ENCODE results near the gene SLC12A1.

The SLC12A1 gene

GRCh38 chr15:48190932-48191573 lies 15.0 kb upstream of the SLC12A1 start:
- Histone ChIP-seq H3K27me3 (ENCODE audit: control insufficient read depth in 1 of 2, insufficient read depth in 2 of 2, low read length in 2 of 2) (no peaks in the 10 kb centered on the region), H3K27ac (ENCODE audit: low read depth, low read length) (no peak overlapping the region), H3K9ac (ENCODE audit: low read length) (no peak overlapping the region), H3K4me1 (ENCODE audit: insufficient read depth, low read length) (no peaks in the 10 kb centered on the region), H3K4me3 (ENCODE audit: low read depth in 1 of 2, low read length in 2 of 2) (no peak overlapping the region), H3K9me3 (ENCODE audit: low read length) (no peaks in the 10 kb centered on the region), H3K36me3 (ENCODE audit: insufficient read depth, low read length) (no peaks in the 10 kb centered on the region)

DNA sequence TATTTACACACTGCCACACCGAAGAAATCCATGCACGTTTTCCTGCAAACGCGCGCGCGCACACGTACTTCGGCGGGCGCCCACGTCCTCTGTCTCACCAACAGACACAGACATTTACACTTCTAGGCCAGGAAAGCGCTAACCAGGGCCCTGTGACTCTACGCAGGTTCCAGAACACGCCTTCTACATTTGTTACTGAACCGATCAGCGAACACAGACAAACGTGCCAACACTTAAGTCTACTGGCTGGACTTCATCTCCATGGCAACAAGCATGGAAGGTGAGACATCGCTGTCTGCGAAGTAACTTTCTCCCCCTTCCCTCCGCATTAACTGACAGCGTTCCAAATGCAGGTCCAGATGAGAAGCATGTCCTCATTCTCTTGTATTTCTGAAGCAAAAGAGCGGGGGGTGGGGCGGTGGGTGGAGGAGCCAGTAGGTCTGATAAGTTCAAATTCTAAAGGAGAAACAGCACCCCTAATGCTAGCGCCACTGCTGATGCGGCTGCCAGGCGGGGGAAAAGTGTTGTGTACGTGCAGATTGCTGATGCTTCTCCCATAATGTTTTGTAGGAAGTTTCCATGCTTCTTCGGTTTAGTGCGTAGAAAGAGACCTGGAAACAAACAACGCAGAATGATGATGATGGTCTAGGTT lies 14.4 kb upstream of the SLC12A1 start, which contains the start of gene CTXN2:
Gene CTXN2 (plus strand): TSS at position 92 of the 652 bp plus-strand sequence. CDS start 9,636 bp downstream, outside the sequence.
- H3K9me3 ChIP-seq (ENCODE audit: low read length) = no peaks in the 10 kb centered on the region
- H3K4me1 ChIP-seq (ENCODE audit: insufficient read depth, low read length) = no peaks in the 10 kb centered on the region
- H3K9ac ChIP-seq (ENCODE audit: low read length) = no peak within 1 kb of the TSS
- H3K4me3 ChIP-seq (ENCODE audit: low read depth in 1 of 2, low read length in 2 of 2) = no peak within 1 kb of the TSS
- no peaks in the 10 kb centered on the region for H3K36me3 ChIP-seq (ENCODE audit: insufficient read depth, low read length)
- H3K27ac ChIP-seq (ENCODE audit: low read depth, low read length) = no peak within 1 kb of the TSS
- no peaks in the 10 kb centered on the region for H3K27me3 ChIP-seq (ENCODE audit: control insufficient read depth in 1 of 2, insufficient read depth in 2 of 2, low read length in 2 of 2)

GRCh38 chr15:48202068-48202467 lies 4.0 kb upstream of the SLC12A1 start:
- Histone ChIP-seq H3K27ac (ENCODE audit: low read depth, low read length) (no peak overlapping the region), H3K36me3 (ENCODE audit: insufficient read depth, low read length) (no peaks in the 10 kb centered on the region), H3K9ac (ENCODE audit: low read length) (no peak overlapping the region), H3K27me3 (ENCODE audit: control insufficient read depth in 1 of 2, insufficient read depth in 2 of 2, low read length in 2 of 2) (no peaks in the 10 kb centered on the region), H3K4me3 (ENCODE audit: low read depth in 1 of 2, low read length in 2 of 2) (no peak overlapping the region), H3K9me3 (ENCODE audit: low read length) (no peaks in the 10 kb centered on the region), H3K4me1 (ENCODE audit: insufficient read depth, low read length) (no peaks in the 10 kb centered on the region)

GRCh38 chr15:48221261-48221660 lies 15.2 kb downstream of the SLC12A1 start:
- no peaks in the 10 kb centered on the region for H3K36me3 ChIP-seq (ENCODE audit: insufficient read depth, low read length)
- H3K4me3 ChIP-seq (ENCODE audit: low read depth in 1 of 2, low read length in 2 of 2) = no peak overlapping the region
- no peak overlapping the region for H3K9ac ChIP-seq (ENCODE audit: low read length)
- no peaks in the 10 kb centered on the region for H3K27me3 ChIP-seq (ENCODE audit: control insufficient read depth in 1 of 2, insufficient read depth in 2 of 2, low read length in 2 of 2)
- H3K27ac ChIP-seq (ENCODE audit: low read depth, low read length) = no peak overlapping the region
- H3K9me3 ChIP-seq (ENCODE audit: low read length) = no peaks in the 10 kb centered on the region
- H3K4me1 ChIP-seq (ENCODE audit: insufficient read depth, low read length) = no peaks in the 10 kb centered on the region

DNA sequence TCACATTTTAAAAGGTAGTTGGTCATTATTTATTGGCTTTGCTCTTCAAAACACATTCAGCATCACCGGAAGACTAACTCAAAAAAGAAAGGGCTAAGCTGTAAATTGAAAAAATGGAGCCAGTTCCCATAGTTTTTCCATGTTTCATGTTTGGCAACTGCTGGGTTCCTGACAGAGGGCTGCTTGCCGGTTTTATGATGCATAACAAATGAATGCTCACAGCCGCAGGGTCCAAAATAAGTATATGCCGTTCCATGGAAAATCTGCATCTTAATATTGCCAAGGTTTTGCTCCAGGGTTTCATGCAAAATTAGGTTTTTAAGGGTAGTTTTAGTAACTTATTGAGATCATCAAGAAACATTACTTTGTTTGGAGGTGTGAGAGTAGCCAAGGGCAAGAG lies 15.8 kb downstream of the SLC12A1 start:
- Histone ChIP-seq H3K27ac (ENCODE audit: low read depth, low read length) (no peak overlapping the region), H3K9ac (ENCODE audit: low read length) (no peak overlapping the region), H3K4me3 (ENCODE audit: low read depth in 1 of 2, low read length in 2 of 2) (no peak overlapping the region), H3K4me1 (ENCODE audit: insufficient read depth, low read length) (no peaks in the 10 kb centered on the region), H3K27me3 (ENCODE audit: control insufficient read depth in 1 of 2, insufficient read depth in 2 of 2, low read length in 2 of 2) (no peaks in the 10 kb centered on the region), H3K36me3 (ENCODE audit: insufficient read depth, low read length) (no peaks in the 10 kb centered on the region), H3K9me3 (ENCODE audit: low read length) (no peaks in the 10 kb centered on the region)

DNA sequence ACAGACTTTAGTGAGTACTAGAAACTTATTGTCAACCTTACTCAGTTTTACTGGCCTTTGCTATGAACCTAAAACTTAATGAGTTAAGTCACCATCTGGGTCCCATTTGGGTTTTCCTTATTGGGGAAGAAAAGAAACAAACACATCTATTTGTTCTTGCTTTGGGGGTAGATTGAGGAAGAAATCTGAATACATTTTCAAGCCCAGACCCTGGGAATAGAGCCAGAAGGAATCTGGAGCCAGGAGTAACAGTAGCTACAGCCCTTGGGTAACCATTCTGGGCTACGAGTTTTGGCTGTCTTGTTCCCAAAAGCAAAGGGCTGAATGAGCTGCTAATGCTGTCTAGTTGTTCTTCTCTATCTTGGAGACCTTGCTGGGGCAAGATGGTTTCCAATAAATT lies 16.5 kb downstream of the SLC12A1 start:
- H3K27me3 ChIP-seq (ENCODE audit: control insufficient read depth in 1 of 2, insufficient read depth in 2 of 2, low read length in 2 of 2) = no peaks in the 10 kb centered on the region
- no peaks in the 10 kb centered on the region for H3K4me1 ChIP-seq (ENCODE audit: insufficient read depth, low read length)
- no peak overlapping the region for H3K27ac ChIP-seq (ENCODE audit: low read depth, low read length)
- no peak overlapping the region for H3K4me3 ChIP-seq (ENCODE audit: low read depth in 1 of 2, low read length in 2 of 2)
- no peaks in the 10 kb centered on the region for H3K36me3 ChIP-seq (ENCODE audit: insufficient read depth, low read length)
- no peak overlapping the region for H3K9ac ChIP-seq (ENCODE audit: low read length)
- no peaks in the 10 kb centered on the region for H3K9me3 ChIP-seq (ENCODE audit: low read length)

DNA sequence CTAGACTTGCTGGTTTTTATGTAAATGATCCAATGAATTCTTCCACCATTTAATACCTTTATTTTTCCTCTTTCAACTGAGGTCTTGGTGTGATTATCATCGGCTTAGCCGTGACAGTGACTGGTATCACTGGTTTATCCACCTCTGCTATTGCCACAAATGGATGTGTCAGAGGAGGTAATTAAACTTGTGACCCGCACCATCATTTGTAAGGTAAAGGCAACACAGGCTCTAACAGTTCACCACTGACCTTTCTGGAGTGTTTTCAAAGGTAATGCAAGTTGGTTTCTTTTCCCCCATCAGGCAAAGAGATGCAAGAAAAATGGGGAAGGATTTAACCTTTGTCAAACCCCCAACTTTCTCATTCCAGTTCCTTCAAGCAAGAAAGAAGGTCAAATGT lies 19.7 kb downstream of the SLC12A1 start:
- no peak overlapping the region for H3K9ac ChIP-seq (ENCODE audit: low read length)
- H3K9me3 ChIP-seq (ENCODE audit: low read length) = no peaks in the 10 kb centered on the region
- H3K27me3 ChIP-seq (ENCODE audit: control insufficient read depth in 1 of 2, insufficient read depth in 2 of 2, low read length in 2 of 2) = no peaks in the 10 kb centered on the region
- H3K36me3 ChIP-seq (ENCODE audit: insufficient read depth, low read length) = no peaks in the 10 kb centered on the region
- no peak overlapping the region for H3K27ac ChIP-seq (ENCODE audit: low read depth, low read length)
- no peak overlapping the region for H3K4me3 ChIP-seq (ENCODE audit: low read depth in 1 of 2, low read length in 2 of 2)
- H3K4me1 ChIP-seq (ENCODE audit: insufficient read depth, low read length) = no peaks in the 10 kb centered on the region

GRCh38 chr15:48230498-48230897 lies 24.4 kb downstream of the SLC12A1 start:
- no peaks in the 10 kb centered on the region for H3K4me1 ChIP-seq (ENCODE audit: insufficient read depth, low read length)

DNA sequence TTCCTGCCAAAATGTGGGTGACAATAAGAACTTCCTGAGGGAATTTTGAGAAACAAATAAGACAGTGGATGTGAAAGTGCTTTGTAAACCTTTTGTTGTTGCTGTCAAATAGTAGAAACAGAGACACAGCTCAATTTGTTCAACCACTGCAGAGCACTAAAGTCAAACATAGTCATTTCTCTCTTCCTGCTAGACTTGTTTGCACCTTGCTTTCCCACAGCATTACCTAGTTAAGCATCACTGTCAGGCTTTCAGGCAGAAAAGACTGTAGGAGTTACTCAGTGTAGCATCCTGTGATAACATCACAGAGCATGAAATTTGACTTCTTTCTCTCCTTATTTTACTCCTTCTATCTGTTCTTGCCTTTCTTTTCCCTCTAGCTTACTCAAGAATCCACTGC lies 27.1 kb downstream of the SLC12A1 start:
- Histone ChIP-seq H3K9me3 (ENCODE audit: low read length) (no peaks in the 10 kb centered on the region), H3K4me3 (ENCODE audit: low read depth in 1 of 2, low read length in 2 of 2) (no peak overlapping the region), H3K4me1 (ENCODE audit: insufficient read depth, low read length) (no peaks in the 10 kb centered on the region), H3K9ac (ENCODE audit: low read length) (no peak overlapping the region), H3K27ac (ENCODE audit: low read depth, low read length) (no peak overlapping the region), H3K36me3 (ENCODE audit: insufficient read depth, low read length) (no peaks in the 10 kb centered on the region), H3K27me3 (ENCODE audit: control insufficient read depth in 1 of 2, insufficient read depth in 2 of 2, low read length in 2 of 2) (no peaks in the 10 kb centered on the region)

More at GRCh38 chr15:48230498-48230897, 24.4 kb downstream of the SLC12A1 start:
- Histone ChIP-seq H3K27me3 (ENCODE audit: control insufficient read depth in 1 of 2, insufficient read depth in 2 of 2, low read length in 2 of 2) (no peaks in the 10 kb centered on the region), H3K9ac (ENCODE audit: low read length) (no peak overlapping the region), H3K27ac (ENCODE audit: low read depth, low read length) (no peak overlapping the region), H3K36me3 (ENCODE audit: insufficient read depth, low read length) (no peaks in the 10 kb centered on the region), H3K4me3 (ENCODE audit: low read depth in 1 of 2, low read length in 2 of 2) (no peak overlapping the region), H3K9me3 (ENCODE audit: low read length) (no peaks in the 10 kb centered on the region)

- no peak overlapping the region for H3K9ac ChIP-seq (ENCODE audit: low read length)
- no peaks in the 10 kb centered on the region for H3K4me1 ChIP-seq (ENCODE audit: insufficient read depth, low read length)
- no peak overlapping the region for H3K4me3 ChIP-seq (ENCODE audit: low read depth in 1 of 2, low read length in 2 of 2)
- no peaks in the 10 kb centered on the region for H3K27me3 ChIP-seq (ENCODE audit: control insufficient read depth in 1 of 2, insufficient read depth in 2 of 2, low read length in 2 of 2)
- no peak overlapping the region for H3K27ac ChIP-seq (ENCODE audit: low read depth, low read length)
- H3K9me3 ChIP-seq (ENCODE audit: low read length) = no peaks in the 10 kb centered on the region
- no peaks in the 10 kb centered on the region for H3K36me3 ChIP-seq (ENCODE audit: insufficient read depth, low read length)
These were observed 33.2 kb downstream of the SLC12A1 start for GRCh38 chr15:48239334-48239733.

- H3K4me3 ChIP-seq (ENCODE audit: low read depth in 1 of 2, low read length in 2 of 2) = no peak overlapping the region
- H3K36me3 ChIP-seq (ENCODE audit: insufficient read depth, low read length) = no peaks in the 10 kb centered on the region
- H3K4me1 ChIP-seq (ENCODE audit: insufficient read depth, low read length) = no peaks in the 10 kb centered on the region
- no peak overlapping the region for H3K9ac ChIP-seq (ENCODE audit: low read length)
- no peaks in the 10 kb centered on the region for H3K9me3 ChIP-seq (ENCODE audit: low read length)
- no peaks in the 10 kb centered on the region for H3K27me3 ChIP-seq (ENCODE audit: control insufficient read depth in 1 of 2, insufficient read depth in 2 of 2, low read length in 2 of 2)
- H3K27ac ChIP-seq (ENCODE audit: low read depth, low read length) = no peak overlapping the region
These were observed 35.9 kb downstream of the SLC12A1 start for GRCh38 chr15:48242015-48242414.

DNA sequence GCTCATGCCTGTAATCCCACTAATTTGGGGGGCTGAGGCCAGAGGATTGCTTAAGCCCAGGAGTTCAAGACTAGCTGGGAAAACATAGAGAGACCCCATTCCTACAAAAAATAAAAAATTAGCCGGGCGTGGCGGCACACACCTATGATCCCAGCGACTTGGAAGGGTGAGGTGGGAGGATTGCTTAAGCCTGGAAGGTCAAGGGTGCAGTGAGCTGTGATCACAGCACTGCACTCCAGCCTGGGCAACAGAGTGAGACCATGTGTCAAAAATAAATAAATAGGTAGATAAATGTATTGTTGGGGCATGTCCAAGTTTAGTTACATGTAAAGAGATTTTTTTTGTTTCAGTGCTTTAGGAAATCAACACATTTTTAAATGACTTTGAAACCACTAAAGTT lies 36.4 kb downstream of the SLC12A1 start:
- Histone ChIP-seq H3K9ac (ENCODE audit: low read length) (no peak overlapping the region), H3K9me3 (ENCODE audit: low read length) (no peaks in the 10 kb centered on the region), H3K36me3 (ENCODE audit: insufficient read depth, low read length) (no peaks in the 10 kb centered on the region), H3K27me3 (ENCODE audit: control insufficient read depth in 1 of 2, insufficient read depth in 2 of 2, low read length in 2 of 2) (no peaks in the 10 kb centered on the region), H3K4me3 (ENCODE audit: low read depth in 1 of 2, low read length in 2 of 2) (no peak overlapping the region), H3K4me1 (ENCODE audit: insufficient read depth, low read length) (no peaks in the 10 kb centered on the region), H3K27ac (ENCODE audit: low read depth, low read length) (no peak overlapping the region)

Measured in muscle layer of colon (tissue), 2 donors.